MCF 10A (cell line): ENCODE results near the gene PNKD. TPM values are rescaled to one million over a fixed set of nuclear protein-coding genes. Genes with fewer than 3 reads are reported as not detected.

ENCODE experiments used
- BruUV-seq: library from RNA; stranded (reverse); fragments of 400-500 nt; replicated peaks from 2 replicates; lab custom pipeline; 2021; lab: Mats Ljungman, UMichigan
- CTCF ChIA-PET: fragments of 300-600 bp; sonication (Branson Sonifier 250); formaldehyde crosslinking; extraction: SDS; loops from one replicate; lab custom pipeline; 2021; ENCODE audit warnings: antibody characterized with exemption, inconsistent platforms; lab: Yijun Ruan, JAX
- POLR2A ChIA-PET: fragments of 300-600, 350-650 bp; sonication (Branson Sonifier 250); formaldehyde crosslinking; extraction: SDS; loops from one replicate; lab custom pipeline; 2020; ENCODE audit warnings: antibody characterized with exemption, inconsistent platforms; lab: Yijun Ruan, JAX
- DNase-seq: peaks from one replicate; pipeline ENCODE4 v3.0.0-alpha.2; 2018; ENCODE audit not compliant: unreplicated experiment
- H3K27ac Mint-ChIP-seq: one replicate; pipeline ENCODE4 v1.8.0; 2022; ENCODE audit warnings: mild to moderate bottlenecking, low read depth, mixed read lengths; ENCODE audit not compliant: unreplicated experiment
- H3K27me3 Mint-ChIP-seq: one replicate; pipeline ENCODE4 v1.8.0; 2022; ENCODE audit warnings: mixed read lengths; ENCODE audit not compliant: insufficient read depth, unreplicated experiment
- H3K36me3 Mint-ChIP-seq: one replicate; pipeline ENCODE4 v1.8.0; 2022; ENCODE audit warnings: mild to moderate bottlenecking, moderate library complexity, mixed read lengths; ENCODE audit not compliant: insufficient read depth, unreplicated experiment
- H3K4me1 Mint-ChIP-seq: one replicate; pipeline ENCODE4 v1.8.0; 2022; ENCODE audit warnings: mixed read lengths; ENCODE audit not compliant: insufficient read depth, unreplicated experiment
- H3K4me3 Mint-ChIP-seq: one replicate; pipeline ENCODE4 v1.8.0; 2022; ENCODE audit warnings: mild to moderate bottlenecking, moderate library complexity, mixed read lengths; ENCODE audit not compliant: unreplicated experiment
- H3K9me3 Mint-ChIP-seq: one replicate; pipeline ENCODE4 v1.8.0; 2022; ENCODE audit warnings: mixed read lengths; ENCODE audit not compliant: unreplicated experiment
- CTCF ChIP-seq: fragments of 200-600 bp; IDR thresholded peaks from one replicate; pipeline ENCODE4 v1.8.0; 2022; ENCODE audit warnings: antibody characterized with exemption, mild to moderate bottlenecking; ENCODE audit not compliant: unreplicated experiment
- intact Hi-C: fragments of 100-400 bp; cut with micrococcal nuclease; formaldehyde crosslinking; loops from 2 replicates; pipeline ENCODE4 v1.14.1; 2022
- total RNA-seq: library from RNA; stranded (reverse); gene quantifications from 2 replicates; pipeline ENCODE4 v1.2.3, GENCODE V29; 2022

The PNKD gene
- total RNA-seq, 1 experiment from 2014 or later: 23.1 TPM

GRCh38 chr2:218354850-218355443 is 84.6 kb downstream of the PNKD start:
- Mint-ChIP-seq H3K4me3 (no peak overlapping the region), H3K36me3 (no peaks in the 10 kb centered on the region), H3K27me3 (no peaks in the 10 kb centered on the region), H3K9me3 (peaks cover 8% of the 10 kb centered on the region), H3K4me1 (no peaks in the 10 kb centered on the region), H3K27ac (no peak overlapping the region)
- no peak for DNase-seq
- BruUV-seq: no TSS peak
- intact Hi-C loops: no loop called here
- ChIA-PET POLR2A (no interaction called here), CTCF (interaction anchor here (0.8 to 7.0 kb wide), 11 partner anchors 8 to 82 kb away, joined by 3 to 110 read pairs (median 14); partner anchors contain the start of genes AAMP and PNKD)
- no peak for TF ChIP-seq CTCF

DNA sequence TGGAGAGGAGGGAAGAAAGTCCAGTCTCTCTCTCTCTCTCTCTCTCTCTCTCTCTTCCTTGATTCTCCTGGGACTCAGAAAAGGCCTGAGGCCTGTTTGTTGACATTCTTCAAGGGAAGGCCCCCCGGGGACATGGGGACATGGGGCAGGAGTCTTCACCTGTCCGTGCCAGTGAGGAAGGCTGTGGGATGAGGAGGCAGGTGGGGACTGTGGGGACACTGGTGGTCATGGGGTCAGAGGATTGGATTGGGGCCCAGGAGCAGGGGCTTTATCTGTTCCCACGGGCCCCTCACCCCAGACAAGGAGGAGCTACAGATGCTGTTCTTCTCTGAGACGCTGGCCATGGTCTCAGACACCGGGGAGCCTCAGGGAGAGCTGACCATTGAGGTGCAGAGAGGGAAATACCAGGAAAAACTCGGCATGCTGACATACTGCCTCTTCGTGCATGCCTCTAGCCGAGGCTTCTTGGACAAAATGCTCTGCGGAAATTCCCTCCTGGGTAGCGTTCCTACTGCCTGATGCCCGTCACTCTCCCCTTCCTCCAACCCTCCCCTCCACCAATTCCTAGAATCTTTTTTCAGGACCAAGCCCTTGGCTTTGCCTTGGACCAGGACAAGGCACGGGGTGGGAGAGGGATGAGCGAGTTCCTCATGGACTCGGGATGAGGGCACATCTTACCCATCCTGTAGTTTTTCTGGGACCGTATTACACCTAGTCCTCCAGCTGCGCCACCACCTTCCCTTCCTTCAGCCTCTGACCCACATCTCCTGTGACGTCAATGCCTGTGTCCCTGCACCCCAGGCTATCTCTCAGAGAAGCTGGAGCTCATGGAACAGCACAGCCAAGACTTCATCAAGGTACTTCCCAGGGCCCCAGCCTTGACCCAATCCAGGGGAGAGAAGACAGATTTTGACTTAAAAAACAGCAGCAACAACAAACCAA is 87.2 kb downstream of the PNKD start:
- POLR2A ChIA-PET: interaction anchor here (1.0 to 1.4 kb wide), 4 partner anchors 39 to 86 kb away, joined by 3 to 6 read pairs (median 4); no protein-coding TSS in a partner anchor
- H3K27ac Mint-ChIP-seq: no peak overlapping the region
- H3K9me3 Mint-ChIP-seq: no peaks in the 10 kb centered on the region
- no peak overlapping the region for H3K4me3 Mint-ChIP-seq
- DNase-seq: no peak
- BruUV-seq: no TSS peak
- H3K4me1 Mint-ChIP-seq: no peaks in the 10 kb centered on the region
- no peak for TF ChIP-seq CTCF
- CTCF ChIA-PET: interaction anchor here (0.6 to 7.0 kb wide), 32 partner anchors 10 to 536 kb away, joined by 3 to 110 read pairs (median 5); partner anchors contain the start of genes AAMP, PNKD and TMBIM1
- no peaks in the 10 kb centered on the region for H3K36me3 Mint-ChIP-seq
- H3K27me3 Mint-ChIP-seq: no peaks in the 10 kb centered on the region
- intact Hi-C loops: no loop called here

DNA sequence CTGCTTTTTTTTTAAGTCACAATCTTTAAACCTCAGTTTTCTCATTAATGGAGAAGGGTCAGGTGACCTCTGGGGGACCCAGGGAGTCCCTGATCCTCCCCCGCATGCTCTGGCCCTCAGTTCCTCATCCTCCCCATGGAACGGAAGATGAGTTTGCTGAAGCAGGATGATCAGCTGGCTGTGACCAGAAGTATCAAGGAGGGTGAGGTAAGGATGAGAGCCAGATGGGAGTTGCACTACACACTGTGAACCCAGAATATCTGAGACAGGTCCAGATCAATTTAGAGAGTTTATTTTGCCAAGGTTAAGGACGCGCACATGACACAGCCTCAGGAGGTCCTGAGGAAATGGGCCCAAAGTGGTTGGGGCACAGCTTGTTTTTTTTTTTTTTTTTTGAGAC is 90.1 kb downstream of the PNKD start:
- H3K9me3 Mint-ChIP-seq: no peaks in the 10 kb centered on the region
- no peaks in the 10 kb centered on the region for H3K27me3 Mint-ChIP-seq
- DNase-seq: no peak
- intact Hi-C loops: no loop called here
- no peak for TF ChIP-seq CTCF
- H3K4me3 Mint-ChIP-seq: no peak overlapping the region
- H3K27ac Mint-ChIP-seq: no peak overlapping the region
- CTCF ChIA-PET: interaction anchor here (1.0 to 1.8 kb wide), 2 partner anchors 59 to 62 kb away, joined by 3 to 8 read pairs; no protein-coding TSS in a partner anchor
- no TSS peak for BruUV-seq
- H3K36me3 Mint-ChIP-seq: no peaks in the 10 kb centered on the region
- H3K4me1 Mint-ChIP-seq: no peaks in the 10 kb centered on the region
- POLR2A ChIA-PET: no interaction called here

GRCh38 chr2:218362606-218363005 is 92.3 kb downstream of the PNKD start:
- H3K4me3 Mint-ChIP-seq: no peak overlapping the region
- H3K27me3 Mint-ChIP-seq: no peaks in the 10 kb centered on the region
- H3K36me3 Mint-ChIP-seq: no peaks in the 10 kb centered on the region
- H3K27ac Mint-ChIP-seq: no peak overlapping the region
- DNase-seq: no peak
- BruUV-seq: no TSS peak
- no peak for TF ChIP-seq CTCF
- H3K9me3 Mint-ChIP-seq: no peaks in the 10 kb centered on the region
- intact Hi-C loops: no loop called here
- ChIA-PET CTCF (interaction anchor here (0.7 kb wide), 2 partner anchors 89 to 286 kb away, joined by 3 read pairs; no protein-coding TSS in a partner anchor), POLR2A (interaction anchor here (1.1 kb wide), 1 partner anchor 65 kb away, joined by 3 read pairs; no protein-coding TSS in a partner anchor)
- no peaks in the 10 kb centered on the region for H3K4me1 Mint-ChIP-seq
